GM18861 (cell line): ENCODE results near the gene ATG4B.

Experiments used
- ATAC-seq: cut with Tn5 transposase; IDR thresholded peaks from one replicate; pipeline ENCODE4 v1.9.1; 2021; ENCODE audit not compliant: unreplicated experiment

The ATG4B gene

GRCh38 chr2:241612156-241613016, 25.1 kb upstream of the ATG4B start:
- no peak for ATAC-seq

DNA sequence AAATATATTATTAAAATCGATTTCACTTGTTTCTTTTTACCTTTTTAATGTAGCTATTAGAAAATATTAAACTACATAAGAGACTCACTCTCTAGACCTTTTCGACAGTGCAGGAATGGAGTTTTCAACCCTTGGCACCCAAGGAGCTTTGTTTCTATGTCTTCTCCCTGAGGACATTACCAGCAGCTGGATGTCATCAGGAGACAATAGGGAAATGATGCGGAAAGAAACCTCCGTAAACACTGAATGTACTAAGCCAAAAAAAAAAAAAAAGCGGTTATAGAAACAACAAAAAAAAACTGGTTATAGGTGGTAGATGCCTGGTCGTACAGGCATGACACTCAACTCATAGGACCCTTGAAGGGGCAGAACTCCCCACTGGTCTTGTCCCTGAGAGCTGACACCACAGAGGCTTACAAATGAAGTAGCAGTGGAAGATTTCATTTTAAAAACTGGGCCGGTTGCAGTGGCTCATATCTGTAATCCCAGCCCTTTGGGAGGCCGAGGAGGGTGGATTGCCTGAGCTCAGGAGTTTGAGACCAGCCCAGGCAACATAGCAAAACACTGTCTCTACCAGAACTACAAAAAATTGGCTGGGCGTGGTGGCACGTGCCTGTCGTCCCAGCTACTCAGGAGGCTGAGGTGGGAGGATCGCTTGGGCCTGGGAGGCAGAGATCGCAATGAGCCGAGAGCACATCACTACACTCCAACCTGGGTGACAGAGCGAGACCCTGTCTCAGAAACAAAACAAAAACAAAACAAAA, 24.3 kb upstream of the ATG4B start:
- no peak for ATAC-seq

GRCh38 chr2:241615041-241615440, 22.5 kb upstream of the ATG4B start:
- no peak for ATAC-seq

DNA sequence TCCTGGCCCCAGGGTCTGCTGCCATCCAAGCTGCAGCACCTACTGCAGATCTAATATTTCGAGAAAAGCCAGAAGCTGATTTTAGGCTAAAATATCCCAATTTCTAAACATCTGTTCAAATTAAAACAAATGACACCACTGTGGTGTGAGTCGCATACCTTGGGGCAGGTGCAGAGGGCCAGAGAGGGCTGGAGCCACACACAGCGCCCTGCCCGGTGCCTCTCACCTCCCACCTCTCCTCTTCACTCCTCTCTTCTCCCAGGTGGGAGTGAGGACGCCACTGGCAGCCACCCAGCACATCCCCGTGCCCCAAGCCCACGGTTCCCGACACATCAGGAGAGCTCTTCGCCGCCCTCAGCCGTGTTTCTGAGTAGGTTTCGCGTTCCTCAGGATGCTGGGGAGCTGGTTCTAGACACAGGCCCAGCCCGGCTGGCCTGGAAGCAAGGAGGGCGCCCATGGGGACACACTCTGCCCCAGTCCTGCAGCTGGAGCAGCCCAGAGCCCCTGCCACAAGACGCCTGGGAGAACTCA, 21.9 kb upstream of the ATG4B start:
- no peak for ATAC-seq

DNA sequence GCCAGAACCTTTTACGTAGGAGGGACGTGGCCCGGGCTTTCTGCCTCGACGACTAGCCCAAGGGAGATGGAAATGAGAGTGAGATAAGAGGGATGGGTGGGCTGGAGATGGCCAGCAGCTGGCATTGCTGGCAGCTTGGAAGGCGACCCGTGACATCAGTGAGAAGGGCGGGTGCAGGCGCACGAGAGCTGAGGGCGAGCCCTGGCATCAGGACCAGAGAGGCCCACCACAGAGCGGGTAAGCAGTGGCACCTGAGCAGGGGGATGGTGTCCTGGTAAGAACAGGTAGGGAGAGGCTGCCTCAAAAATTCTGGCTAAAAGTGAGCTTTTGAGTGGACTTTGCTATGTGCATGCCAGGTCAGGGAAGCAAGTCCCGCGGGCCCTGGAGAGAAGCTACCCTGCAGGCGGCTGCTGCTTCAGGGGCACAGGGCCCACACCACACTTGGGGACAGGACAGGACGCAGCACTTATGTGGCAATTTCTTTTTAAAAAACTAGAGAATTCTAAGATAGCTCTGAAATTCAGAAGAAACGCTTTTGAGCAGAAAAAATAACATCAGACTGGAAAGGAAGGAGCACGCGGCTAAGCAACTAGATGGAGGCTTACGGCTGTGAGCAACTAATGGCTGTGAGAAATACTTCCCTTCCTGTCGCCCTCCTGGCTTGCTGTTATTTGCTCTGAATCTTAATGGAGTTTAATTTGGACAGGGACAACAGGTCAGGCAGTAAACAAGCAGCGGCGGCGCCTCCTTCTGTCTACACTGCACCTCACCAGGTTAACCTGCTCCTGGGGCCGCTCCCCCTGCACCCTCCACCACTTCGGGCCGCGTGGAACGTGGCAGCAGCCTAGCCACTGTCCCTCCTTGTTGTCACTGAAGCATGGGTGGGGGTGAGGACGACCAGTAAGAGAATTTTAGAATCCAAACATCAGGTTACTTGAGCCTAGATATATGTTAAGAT, 21.0 kb upstream of the ATG4B start:
- no peak for ATAC-seq

GRCh38 chr2:241617431-241618154, 19.9 kb upstream of the ATG4B start:
- ATAC-seq: peak; percentile 70

- ATAC-seq: no peak
Measured at GRCh38 chr2:241618296-241618805, 19.1 kb upstream of the ATG4B start.

DNA sequence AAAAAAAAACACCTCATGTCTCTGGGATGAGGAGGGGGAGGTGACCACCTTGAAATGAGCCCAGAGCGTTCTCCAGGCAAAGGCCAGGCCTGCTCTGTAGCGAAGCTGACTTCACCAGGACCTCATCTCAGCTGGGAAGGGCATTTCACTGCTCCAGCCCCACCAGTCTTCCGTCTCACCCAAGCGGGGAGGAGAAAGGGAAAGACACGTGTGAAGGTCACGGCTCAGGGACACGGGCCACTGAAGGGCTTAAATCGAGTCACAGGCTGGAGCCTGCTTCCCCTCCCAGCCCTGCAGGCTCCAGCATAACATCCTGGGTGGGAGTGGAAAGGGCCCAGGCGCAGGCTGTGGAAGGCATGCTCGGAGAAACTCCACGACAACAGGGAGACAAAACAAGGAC, 18.7 kb upstream of the ATG4B start:
- no peak for ATAC-seq

DNA sequence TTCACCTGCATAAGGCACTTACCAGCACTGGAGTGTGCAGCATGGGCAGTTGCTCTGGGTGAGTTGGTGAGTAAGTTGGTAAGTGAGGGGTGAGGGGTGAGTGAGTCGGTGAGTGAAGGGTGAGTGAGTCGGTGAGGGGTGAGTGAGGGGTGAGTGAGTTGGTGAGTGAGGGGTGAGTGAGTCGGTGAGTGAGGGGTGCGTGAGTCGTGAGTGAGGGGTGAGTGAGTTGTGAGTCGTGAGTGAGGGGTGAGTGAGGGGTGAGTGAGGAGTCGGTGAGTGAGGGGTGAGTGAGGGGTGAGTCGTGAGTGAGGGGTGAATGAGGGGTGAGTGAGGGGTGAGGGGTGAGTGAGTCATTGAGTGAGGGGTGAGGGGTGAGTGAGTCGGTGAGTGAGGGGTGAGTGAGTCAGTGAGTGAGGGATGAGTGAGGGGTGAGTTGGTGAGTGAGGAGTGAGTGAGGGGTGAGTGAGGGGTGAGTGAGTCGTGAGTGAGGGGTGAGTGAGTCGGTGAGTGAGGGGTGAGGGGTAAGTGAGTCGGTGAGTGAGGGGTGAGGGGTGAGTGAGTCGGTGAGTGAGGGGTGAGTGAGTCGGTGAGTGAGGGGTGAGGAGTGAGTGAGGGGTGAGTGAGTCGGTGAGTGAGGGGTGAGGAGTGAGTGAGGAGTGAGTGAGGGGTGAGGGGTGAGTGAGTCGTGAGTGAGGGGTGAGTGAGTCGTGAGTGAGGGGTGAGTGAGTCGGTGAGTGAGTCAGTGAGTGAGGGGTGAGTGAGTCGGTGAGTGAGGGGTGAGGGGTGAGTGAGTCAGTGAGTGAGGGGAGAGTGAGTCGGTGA, 17.7 kb upstream of the ATG4B start:
- ATAC-seq: no peak

- no peak for ATAC-seq
Measured at GRCh38 chr2:241620419-241620769, 17.1 kb upstream of the ATG4B start.

DNA sequence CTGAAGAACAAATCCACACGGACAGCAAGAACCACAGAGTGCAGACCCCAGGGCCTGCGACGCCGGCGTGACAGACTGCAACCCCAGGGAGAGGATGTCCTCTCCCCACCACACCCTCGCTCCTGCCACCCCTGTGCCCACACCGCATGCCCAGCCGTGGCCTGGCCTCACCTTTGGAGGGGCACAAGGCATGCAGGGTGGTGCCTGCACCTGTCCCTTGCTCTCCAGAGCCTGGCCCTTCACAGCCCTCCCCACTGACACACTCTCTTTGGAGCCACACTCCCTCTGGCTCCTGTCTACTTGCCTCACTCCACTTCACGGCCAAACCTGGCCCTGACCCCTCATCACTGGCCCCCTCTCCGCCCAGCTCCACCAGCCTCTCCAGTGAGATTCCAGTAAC, 9.8 kb upstream of the ATG4B start:
- no peak for ATAC-seq

- no peak for ATAC-seq
Measured at GRCh38 chr2:241629762-241630435, 7.6 kb upstream of the ATG4B start.

DNA sequence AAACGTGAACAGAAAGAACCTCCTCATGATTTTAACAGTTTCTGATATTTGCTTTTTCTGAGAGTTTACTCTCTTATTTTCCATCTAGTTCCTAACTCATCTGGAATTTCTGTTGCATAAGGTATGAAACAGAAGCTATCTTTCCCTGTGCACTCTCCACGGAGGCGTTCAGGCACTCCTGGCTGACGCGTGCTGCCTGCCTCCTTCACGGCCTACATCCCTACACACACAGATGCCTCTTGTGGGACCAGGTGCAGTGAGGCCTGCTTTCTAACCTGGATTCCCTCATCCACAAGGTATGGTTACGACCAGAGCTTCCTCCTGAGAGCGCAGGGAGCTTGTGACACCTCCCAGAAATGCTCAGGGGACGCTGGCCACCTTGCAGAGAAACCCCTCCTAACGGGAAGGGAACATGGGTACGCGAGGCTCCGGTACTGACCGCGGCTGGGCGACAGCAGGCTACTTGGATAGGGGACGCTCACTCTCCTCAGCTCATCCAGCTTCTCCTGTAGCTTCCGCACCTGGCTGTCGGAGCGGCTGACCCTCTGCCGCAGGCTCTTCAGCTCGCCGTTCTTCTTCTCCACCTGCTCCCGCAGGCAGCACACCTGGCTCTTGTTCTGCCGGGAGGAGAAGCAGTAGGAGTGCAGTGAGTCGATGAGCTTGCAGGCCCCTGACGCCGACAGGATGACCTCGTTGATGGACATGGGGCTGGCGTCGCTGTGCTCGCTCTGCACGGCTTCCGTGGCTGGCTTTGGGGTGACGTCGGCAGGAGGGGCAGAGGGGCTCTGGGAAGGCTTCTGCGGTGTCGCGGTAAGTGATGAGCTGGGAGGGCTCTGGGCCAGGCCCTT, 4.8 kb upstream of the ATG4B start:
- no peak for ATAC-seq

DNA sequence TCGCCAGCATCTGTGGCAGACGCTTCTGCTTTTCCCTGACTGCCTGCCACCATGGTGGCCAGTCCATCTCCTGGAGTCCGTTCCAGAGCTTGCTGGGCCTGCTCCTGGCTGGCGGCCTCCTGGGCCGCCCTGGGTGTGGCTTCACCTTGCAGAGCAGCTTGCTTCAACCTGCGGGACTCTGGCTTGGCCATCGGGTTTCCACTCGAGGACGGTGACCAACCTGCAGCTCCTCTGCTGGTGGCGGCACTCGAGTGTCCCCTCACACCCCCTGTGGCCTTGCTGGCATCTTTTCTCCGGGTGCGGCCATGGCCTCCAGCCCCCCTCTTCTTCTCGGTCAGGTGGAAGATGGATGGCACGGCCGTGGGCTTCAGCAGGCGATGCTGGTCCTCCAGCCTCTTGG, 3.9 kb upstream of the ATG4B start:
- no peak for ATAC-seq

- no peak for ATAC-seq
Measured at GRCh38 chr2:241635756-241636155, 1.7 kb upstream of the ATG4B start.

DNA sequence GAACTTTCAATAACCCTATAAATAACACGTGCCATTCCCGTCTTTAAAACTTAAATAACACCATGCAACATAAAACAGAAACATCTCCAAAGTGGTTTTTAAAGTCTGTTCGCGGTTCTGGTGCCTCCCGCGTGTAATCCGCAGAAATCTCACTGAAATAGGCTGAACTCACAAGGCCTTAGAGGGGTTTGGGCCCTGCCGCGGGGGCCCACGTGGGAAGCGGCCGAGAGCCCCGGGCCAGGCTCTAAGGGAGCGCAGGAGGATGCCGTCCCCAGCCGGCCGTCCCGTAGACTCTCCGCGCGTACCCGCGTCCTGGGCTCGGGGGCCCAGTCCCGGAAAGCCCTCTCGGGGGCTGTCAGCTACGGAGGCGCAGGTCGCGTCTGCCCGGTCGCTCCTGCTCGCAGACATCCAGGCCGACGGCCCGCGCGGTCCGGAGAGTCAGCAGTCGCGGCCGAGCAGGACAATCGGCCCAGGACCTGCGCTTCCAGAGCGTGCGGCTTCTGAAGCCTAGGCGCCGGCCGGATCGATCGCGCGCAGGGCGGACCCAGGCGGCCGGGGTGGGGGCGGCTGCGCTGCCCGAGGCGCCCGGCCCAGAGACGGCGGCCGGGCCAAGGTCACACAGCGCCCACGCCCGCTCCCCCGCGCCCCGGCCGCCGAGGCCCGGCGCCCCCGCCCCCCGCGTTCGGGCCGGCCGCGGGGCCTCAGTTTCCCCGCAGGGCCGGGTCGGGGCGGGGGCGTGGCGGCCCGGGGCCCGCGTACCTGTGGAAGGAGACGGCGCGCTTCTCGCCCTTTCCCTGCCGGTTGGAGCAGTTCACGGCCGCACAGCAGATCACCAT, 1.1 kb upstream of the ATG4B start:
- peak; percentile 25 for ATAC-seq
